WERI-Rb-1 (cell line): Measurements from ENCODE around the gene SH3RF3.
"Not testable (repeated sequence)": the region's sequence is repeated elsewhere in the genome, so short reads cannot be mapped to it uniquely, and the experiment has no call there.

Source experiments
- DNase-seq: peaks from one replicate; pipeline ENCODE4 v3.0.0-alpha.2; 2020
- H3K27ac ChIP-seq: fragments of 250-450 bp; sonication (Bioruptor Pico); 2 replicates; pipeline ENCODE4 v1.5.1; 2020; ENCODE audit warnings: mild to moderate bottlenecking, moderate library complexity
- H3K27me3 ChIP-seq: fragments of 250-450 bp; sonication (Bioruptor Pico); 2 replicates; pipeline ENCODE4 v1.5.1; 2021; ENCODE audit warnings: mild to moderate bottlenecking, low read depth, moderate library complexity; ENCODE audit not compliant: insufficient read depth, severe bottlenecking
- H3K36me3 ChIP-seq: fragments of 250-450 bp; sonication (Bioruptor Pico); 2 replicates; pipeline ENCODE4 v1.5.1; 2020; ENCODE audit warnings: mild to moderate bottlenecking, moderate library complexity
- H3K4me3 ChIP-seq: 2 replicates; pipeline ENCODE4 v1.5.1; 2011; ENCODE audit warnings: low read depth, mild to moderate bottlenecking, control low read depth, low read length
- H3K9me3 ChIP-seq: fragments of 250-450 bp; sonication (Bioruptor Pico); 2 replicates; pipeline ENCODE4 v1.5.1; 2021; ENCODE audit warnings: mild to moderate bottlenecking, moderate library complexity; ENCODE audit not compliant: severe bottlenecking
- CTCF ChIP-seq: IDR thresholded peaks from 2 replicates; pipeline ENCODE4 v1.5.1; 2011; ENCODE audit warnings: low read depth, mild to moderate bottlenecking, control low read depth, inconsistent platforms, low read length

SH3RF3 gene

GRCh38 chr2:109218792-109219126, 89.8 kb downstream of the SH3RF3 start:
- Histone ChIP-seq H3K36me3 (no peaks in the 10 kb centered on the region), H3K9me3 (no peaks in the 10 kb centered on the region), H3K27ac (no peak overlapping the region), H3K27me3 (no peaks in the 10 kb centered on the region), H3K4me3 (no peak overlapping the region)
- TF ChIP-seq CTCF: no peak
- no peak for DNase-seq

DNA sequence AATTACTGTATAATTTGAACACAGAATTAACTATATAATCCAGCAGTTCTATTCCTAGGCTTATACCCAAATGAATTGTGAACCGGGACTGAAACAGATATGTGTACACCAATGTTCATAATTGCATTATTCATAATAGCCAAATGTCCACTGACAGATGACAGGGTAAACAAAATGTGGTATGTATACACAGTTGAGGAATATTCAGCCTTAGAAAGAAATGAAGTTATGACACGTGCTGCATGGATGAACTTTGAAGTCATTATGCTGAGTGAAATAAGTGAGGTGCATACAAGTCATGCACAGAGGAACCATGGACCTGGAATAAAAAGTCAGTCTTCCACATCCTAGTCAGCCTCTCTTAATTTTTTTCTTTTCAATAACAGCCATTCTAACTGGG, 91.9 kb downstream of the SH3RF3 start:
- Histone ChIP-seq H3K4me3 (no peak overlapping the region), H3K9me3 (no peaks in the 10 kb centered on the region)
- DNase-seq: no peak

GRCh38 chr2:109221316-109221715, 92.3 kb downstream of the SH3RF3 start:
- H3K9me3 ChIP-seq, H3K27ac ChIP-seq, H3K4me3 ChIP-seq, DNase-seq, H3K36me3 ChIP-seq, H3K27me3 ChIP-seq: not testable (repeated sequence)

More for the DNA sequence above, 91.9 kb downstream of the SH3RF3 start:
- H3K27me3 ChIP-seq: no peaks in the 10 kb centered on the region
- no peak overlapping the region for H3K27ac ChIP-seq
- no peaks in the 10 kb centered on the region for H3K36me3 ChIP-seq
- TF ChIP-seq CTCF: no peak

DNA sequence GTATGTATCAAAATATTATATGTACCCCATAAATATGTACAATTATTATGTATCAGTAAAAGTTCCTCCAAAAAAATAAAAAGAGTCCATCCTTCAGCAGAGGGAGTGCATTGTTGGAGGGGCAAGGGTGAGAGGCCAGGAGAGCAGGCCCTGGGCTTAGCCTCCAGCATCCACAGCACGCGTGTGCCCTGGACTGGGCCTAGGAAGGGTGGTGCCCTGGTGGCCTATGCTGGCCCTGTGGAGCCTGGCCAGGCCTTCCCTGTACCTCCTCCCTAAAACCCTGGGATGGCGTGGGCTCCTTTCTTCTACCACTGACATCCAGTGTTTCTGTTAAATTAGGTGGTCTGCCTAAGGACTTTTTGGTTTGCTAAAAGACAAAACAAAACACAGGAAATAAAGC, 93.4 kb downstream of the SH3RF3 start:
- TF ChIP-seq CTCF: no peak
- Histone ChIP-seq H3K9me3 (peaks cover 3% of the 10 kb centered on the region), H3K27ac (no peak overlapping the region), H3K4me3 (no peak overlapping the region), H3K27me3 (no peaks in the 10 kb centered on the region), H3K36me3 (no peaks in the 10 kb centered on the region)
- no peak for DNase-seq

- no peak overlapping the region for H3K27ac ChIP-seq
- peaks cover 3% of the 10 kb centered on the region for H3K9me3 ChIP-seq
- H3K36me3 ChIP-seq: no peaks in the 10 kb centered on the region
- peak; percentile 66 for TF ChIP-seq CTCF
- DNase-seq: no peak
- no peak overlapping the region for H3K4me3 ChIP-seq
- no peaks in the 10 kb centered on the region for H3K27me3 ChIP-seq
These were observed 93.9 kb downstream of the SH3RF3 start for GRCh38 chr2:109222825-109223471.

- Histone ChIP-seq H3K27ac (no peak overlapping the region), H3K9me3 (peaks cover 3% of the 10 kb centered on the region)
- TF ChIP-seq CTCF: no peak
These were observed 94.5 kb downstream of the SH3RF3 start for GRCh38 chr2:109223490-109223889.

GRCh38 chr2:109224341-109224740, 95.3 kb downstream of the SH3RF3 start:
- not testable (repeated sequence) for H3K36me3 ChIP-seq, DNase-seq, H3K9me3 ChIP-seq, H3K27ac ChIP-seq, H3K4me3 ChIP-seq, H3K27me3 ChIP-seq

More at GRCh38 chr2:109223490-109223889, 94.5 kb downstream of the SH3RF3 start:
- Histone ChIP-seq H3K27me3 (no peaks in the 10 kb centered on the region), H3K4me3 (no peak overlapping the region), H3K36me3 (no peaks in the 10 kb centered on the region)
- DNase-seq: no peak
